ENCODE measurements around the gene EFCAB11. TPM values are rescaled to one million over a fixed set of nuclear protein-coding genes. Genes with fewer than 3 reads are reported as not detected.

Gene EFCAB11
- total RNA-seq, 1 donor from 2014 or later = 3.7 TPM

GRCh38 chr14:89870316-89870715 is 84.2 kb downstream of the EFCAB11 start:
- DNase-seq (ENCODE audit: low read depth) = no peak

GRCh38 chr14:89869606-89870005 is 84.9 kb downstream of the EFCAB11 start:
- DNase-seq (ENCODE audit: low read depth) = no peak

- DNase-seq (ENCODE audit: low read depth) = no peak
These were observed 88.1 kb downstream of the EFCAB11 start for GRCh38 chr14:89866458-89866857.

GRCh38 chr14:89865153-89865552 is 89.4 kb downstream of the EFCAB11 start:
- no peak for DNase-seq (ENCODE audit: low read depth)

- no peak for DNase-seq (ENCODE audit: low read depth)
These were observed 91.7 kb downstream of the EFCAB11 start for GRCh38 chr14:89862856-89863255.

GRCh38 chr14:89861630-89862029 is 92.9 kb downstream of the EFCAB11 start:
- DNase-seq (ENCODE audit: low read depth) = no peak

GRCh38 chr14:89858089-89858488 is 96.4 kb downstream of the EFCAB11 start:
- DNase-seq (ENCODE audit: low read depth) = no peak

GRCh38 chr14:89856871-89857345 is 97.6 kb downstream of the EFCAB11 start:
- no peak for DNase-seq (ENCODE audit: low read depth)

GRCh38 chr14:89855961-89856656 is 98.4 kb downstream of the EFCAB11 start:
- DNase-seq (ENCODE audit: low read depth) = peak; percentile 35

- DNase-seq (ENCODE audit: low read depth) = no peak
These were observed 100.4 kb downstream of the EFCAB11 start for GRCh38 chr14:89853936-89854693.

- no peak for DNase-seq (ENCODE audit: low read depth)
These were observed 103.4 kb downstream of the EFCAB11 start for GRCh38 chr14:89851106-89851505.

GRCh38 chr14:89849931-89850330 is 104.6 kb downstream of the EFCAB11 start:
- no peak for DNase-seq (ENCODE audit: low read depth)

- no peak for DNase-seq (ENCODE audit: low read depth)
These were observed 106.4 kb downstream of the EFCAB11 start for GRCh38 chr14:89848165-89848564.

- peak; percentile 52 for DNase-seq (ENCODE audit: low read depth)
These were observed 109.2 kb downstream of the EFCAB11 start for GRCh38 chr14:89845346-89845745.

- DNase-seq (ENCODE audit: low read depth) = no peak
These were observed 110.0 kb downstream of the EFCAB11 start for GRCh38 chr14:89844508-89844907.

- DNase-seq (ENCODE audit: low read depth) = no peak
These were observed 111.7 kb downstream of the EFCAB11 start for GRCh38 chr14:89842837-89843236.

GRCh38 chr14:89841851-89842250 is 112.7 kb downstream of the EFCAB11 start:
- DNase-seq (ENCODE audit: low read depth) = no peak

- no peak for DNase-seq (ENCODE audit: low read depth)
These were observed 117.6 kb downstream of the EFCAB11 start for GRCh38 chr14:89836830-89837469.

- DNase-seq (ENCODE audit: low read depth) = no peak
These were observed 120.9 kb downstream of the EFCAB11 start for GRCh38 chr14:89833661-89834060.

GRCh38 chr14:89833120-89833532 is 121.4 kb downstream of the EFCAB11 start:
- DNase-seq (ENCODE audit: low read depth) = no peak

GRCh38 chr14:89828471-89829165 is 125.9 kb downstream of the EFCAB11 start:
- no peak for DNase-seq (ENCODE audit: low read depth)

All from myocyte (in vitro differentiated cells).